HEK293 (cell line): Measurements from ENCODE around the gene RTN4.

Experiments
- CTCF ChIA-PET: fragments of 350-600 bp; formaldehyde crosslinking; extraction: SDS; loops from one replicate; lab custom pipeline; 2021; ENCODE audit warnings: antibody characterized with exemption; lab: Yijun Ruan, JAX
- POLR2A ChIA-PET: fragments of 300-600 bp; formaldehyde crosslinking; extraction: SDS; loops from one replicate; lab custom pipeline; 2020; ENCODE audit warnings: antibody characterized with exemption, inconsistent platforms; lab: Yijun Ruan, JAX
- H3K27ac ChIP-seq: fragments of 200-500 bp; sonication (Bioruptor generic); 2 replicates; pipeline ENCODE4 v1.5.1; 2014; ENCODE audit warnings: low read depth, low read length, control low read depth, inconsistent platforms; ENCODE audit errors: extremely low read depth
- H3K36me3 ChIP-seq, 2 experiments: fragments of 200-500 bp in 1 of 2; sonication (Bioruptor generic) in 1 of 2; 1 replicate in 1 of 2; 2 replicates in 1 of 2; pipeline ENCODE4 v1.5.1; 2014 to 2017; ENCODE audit warnings: inconsistent platforms in 2 of 2, low read length in 2 of 2; ENCODE audit not compliant: control insufficient read depth in 2 of 2, insufficient read depth in 1 of 2
- H3K4me1 ChIP-seq: fragments of 200-500 bp; sonication (Bioruptor generic); 2 replicates; pipeline ENCODE4 v1.5.1; 2014; ENCODE audit warnings: mild to moderate bottlenecking, low read length, inconsistent platforms; ENCODE audit not compliant: control insufficient read depth, insufficient read depth
- H3K4me3 ChIP-seq: 2 replicates; pipeline ENCODE4 v1.5.1; 2011; ENCODE audit warnings: low read depth, mild to moderate bottlenecking, control low read depth, low read length, moderate library complexity
- H3K9me3 ChIP-seq: fragments of 200-500 bp; sonication (Bioruptor generic); 2 replicates; pipeline ENCODE4 v1.5.1; 2014; ENCODE audit warnings: low read depth, low read length, inconsistent platforms; ENCODE audit not compliant: control insufficient read depth, insufficient read depth
- OSR2 ChIP-seq: fragments of 450-650 bp; formaldehyde crosslinking; IDR thresholded peaks from 2 replicates; pipeline ENCODE4 v1.5.1; 2016; ENCODE audit warnings: missing biosample characterization, missing genetic modification characterization
- SETDB1 ChIP-seq: IDR thresholded peaks from one replicate; pipeline ENCODE4 v1.6.1; 2017; ENCODE audit warnings: mild to moderate bottlenecking, low read length, moderate library complexity, mixed read lengths; ENCODE audit not compliant: insufficient read length
- ZBTB17 ChIP-seq: fragments of 450-650 bp; formaldehyde crosslinking; IDR thresholded peaks from 2 replicates; pipeline ENCODE4 v1.5.1; 2016; ENCODE audit warnings: missing biosample characterization, missing genetic modification characterization
- ZFP3 ChIP-seq: fragments of 450-650 bp; formaldehyde crosslinking; IDR thresholded peaks from 2 replicates; pipeline ENCODE4 v1.5.1; 2016; ENCODE audit warnings: low read depth, missing biosample characterization, missing genetic modification characterization
- ZNF138 ChIP-seq: fragments of 450-650 bp; formaldehyde crosslinking; IDR thresholded peaks from 2 replicates; pipeline ENCODE4 v1.5.1; 2016; ENCODE audit warnings: missing biosample characterization, missing genetic modification characterization, borderline replicate concordance
- ZNF211 ChIP-seq: fragments of 450-650 bp; formaldehyde crosslinking; IDR thresholded peaks from 2 replicates; pipeline ENCODE4 v1.5.1; 2016; ENCODE audit warnings: low read depth, missing biosample characterization, missing genetic modification characterization
- ZNF274 ChIP-seq, 2 experiments: fragments of 200-500 bp in 1 of 2; fragments of 450-650 bp in 1 of 2; sonication (Bioruptor generic) in 1 of 2; formaldehyde crosslinking in 1 of 2; IDR thresholded peaks; 2 replicates each; pipeline versions ENCODE4 v1.5.1 to v1.6.1; 2014 to 2016; ENCODE audit warnings: borderline replicate concordance in 1 of 2, inconsistent platforms in 1 of 2, low read length in 1 of 2, missing biosample characterization in 1 of 2, missing genetic modification characterization in 1 of 2
- ZNF37A ChIP-seq: fragments of 450-650 bp; IDR thresholded peaks from 2 replicates; pipeline ENCODE4 v1.5.1; 2018; ENCODE audit warnings: missing biosample characterization, missing genetic modification characterization
- ZNF510 ChIP-seq: fragments of 450-650 bp; formaldehyde crosslinking; IDR thresholded peaks from 2 replicates; pipeline ENCODE4 v1.5.1; 2018; ENCODE audit warnings: mild to moderate bottlenecking, missing genetic modification characterization, missing biosample characterization; ENCODE audit not compliant: insufficient replicate concordance
- ZNF529 ChIP-seq: fragments of 450-650 bp; formaldehyde crosslinking; IDR thresholded peaks from 2 replicates; pipeline ENCODE4 v1.5.1; 2017; ENCODE audit warnings: missing genetic modification characterization, missing biosample characterization; ENCODE audit not compliant: insufficient replicate concordance
- ZNF558 ChIP-seq: fragments of 450-650 bp; formaldehyde crosslinking; IDR thresholded peaks from 2 replicates; pipeline ENCODE4 v1.5.1; 2016; ENCODE audit warnings: missing biosample characterization, missing genetic modification characterization
- ZNF621 ChIP-seq: fragments of 450-650 bp; formaldehyde crosslinking; IDR thresholded peaks from 2 replicates; pipeline ENCODE4 v1.5.1; 2017; ENCODE audit warnings: missing biosample characterization, missing genetic modification characterization
- ZNF768 ChIP-seq: fragments of 450-650 bp; formaldehyde crosslinking; IDR thresholded peaks from 2 replicates; pipeline ENCODE4 v1.5.1; 2018; ENCODE audit warnings: missing biosample characterization, mild to moderate bottlenecking, missing genetic modification characterization
- ZNF776 ChIP-seq: fragments of 450-650 bp; formaldehyde crosslinking; IDR thresholded peaks from 2 replicates; pipeline ENCODE4 v1.5.0; 2017; ENCODE audit warnings: missing biosample characterization, missing genetic modification characterization, borderline replicate concordance
- TF ChIP-seq, protein P1 (sequence below): fragments of 450-650 bp; formaldehyde crosslinking; conservative IDR thresholded peaks from 2 replicates; pipeline ENCODE4 v1.5.1; 2016; ENCODE audit warnings: low read depth, missing biosample characterization, missing genetic modification characterization
- TF ChIP-seq, protein P2 (sequence below): fragments of 450-650 bp; formaldehyde crosslinking; IDR thresholded peaks from 2 replicates; pipeline ENCODE4 v1.5.1; 2016; ENCODE audit warnings: missing biosample characterization, missing genetic modification characterization
- TF ChIP-seq, protein P3 (sequence below): fragments of 450-650 bp; formaldehyde crosslinking; IDR thresholded peaks from 2 replicates; pipeline ENCODE4 v1.5.1; 2016; ENCODE audit warnings: missing biosample characterization, missing genetic modification characterization
- TF ChIP-seq, protein P4 (sequence below): fragments of 450-650 bp; formaldehyde crosslinking; IDR thresholded peaks from 2 replicates; pipeline ENCODE4 v1.5.1; 2016; ENCODE audit warnings: missing biosample characterization, missing genetic modification characterization, low read depth
- TF ChIP-seq, protein P5 (sequence below): fragments of 450-650 bp; formaldehyde crosslinking; IDR thresholded peaks from 2 replicates; pipeline ENCODE4 v1.5.1; 2016; ENCODE audit warnings: missing biosample characterization, missing genetic modification characterization, borderline replicate concordance

RTN4 gene

DNA sequence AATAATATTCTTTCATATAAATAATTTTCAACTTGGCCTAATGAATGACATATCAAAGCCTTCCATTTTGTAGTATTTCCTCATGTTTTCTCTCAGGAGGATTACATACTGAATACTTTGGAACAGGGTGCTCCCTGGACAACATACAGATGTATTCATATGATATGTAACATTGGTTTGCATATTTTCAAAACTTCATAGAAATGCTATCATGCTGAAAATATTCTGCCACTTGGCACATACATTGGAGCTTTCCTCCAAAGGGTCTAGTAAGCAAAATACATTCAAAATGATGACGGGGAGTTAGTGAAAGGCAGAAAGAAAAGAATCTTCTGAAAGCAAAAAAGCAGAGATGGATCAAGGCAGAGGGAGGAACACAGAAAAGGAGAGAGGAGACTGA is 38.1 kb upstream of the RTN4 start:
- H3K4me3 ChIP-seq: no peak overlapping the region
- TF ChIP-seq, protein P1, sequence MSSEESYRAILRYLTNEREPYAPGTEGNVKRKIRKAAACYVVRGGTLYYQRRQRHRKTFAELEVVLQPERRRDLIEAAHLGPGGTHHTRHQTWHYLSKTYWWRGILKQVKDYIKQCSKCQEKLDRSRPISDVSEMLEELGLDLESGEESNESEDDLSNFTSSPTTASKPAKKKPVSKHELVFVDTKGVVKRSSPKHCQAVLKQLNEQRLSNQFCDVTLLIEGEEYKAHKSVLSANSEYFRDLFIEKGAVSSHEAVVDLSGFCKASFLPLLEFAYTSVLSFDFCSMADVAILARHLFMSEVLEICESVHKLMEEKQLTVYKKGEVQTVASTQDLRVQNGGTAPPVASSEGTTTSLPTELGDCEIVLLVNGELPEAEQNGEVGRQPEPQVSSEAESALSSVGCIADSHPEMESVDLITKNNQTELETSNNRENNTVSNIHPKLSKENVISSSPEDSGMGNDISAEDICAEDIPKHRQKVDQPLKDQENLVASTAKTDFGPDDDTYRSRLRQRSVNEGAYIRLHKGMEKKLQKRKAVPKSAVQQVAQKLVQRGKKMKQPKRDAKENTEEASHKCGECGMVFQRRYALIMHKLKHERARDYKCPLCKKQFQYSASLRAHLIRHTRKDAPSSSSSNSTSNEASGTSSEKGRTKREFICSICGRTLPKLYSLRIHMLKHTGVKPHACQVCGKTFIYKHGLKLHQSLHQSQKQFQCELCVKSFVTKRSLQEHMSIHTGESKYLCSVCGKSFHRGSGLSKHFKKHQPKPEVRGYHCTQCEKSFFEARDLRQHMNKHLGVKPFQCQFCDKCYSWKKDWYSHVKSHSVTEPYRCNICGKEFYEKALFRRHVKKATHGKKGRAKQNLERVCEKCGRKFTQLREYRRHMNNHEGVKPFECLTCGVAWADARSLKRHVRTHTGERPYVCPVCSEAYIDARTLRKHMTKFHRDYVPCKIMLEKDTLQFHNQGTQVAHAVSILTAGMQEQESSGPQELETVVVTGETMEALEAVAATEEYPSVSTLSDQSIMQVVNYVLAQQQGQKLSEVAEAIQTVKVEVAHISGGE (tag by site-specific recombination): no peak
- TF ChIP-seq SETDB1 (no peak), ZNF558 (tag by site-specific recombination) (no peak), ZBTB17 (no peak), ZNF621 (tag by site-specific recombination) (no peak), OSR2 (tag by site-specific recombination) (no peak), ZNF776 (tag by site-specific recombination) (no peak), ZNF768 (tag by site-specific recombination) (no peak), ZFP3 (tag by site-specific recombination) (no peak), ZNF138 (tag by site-specific recombination) (no peak), ZNF211 (tag by site-specific recombination) (no peak)
- TF ChIP-seq, protein P2, sequence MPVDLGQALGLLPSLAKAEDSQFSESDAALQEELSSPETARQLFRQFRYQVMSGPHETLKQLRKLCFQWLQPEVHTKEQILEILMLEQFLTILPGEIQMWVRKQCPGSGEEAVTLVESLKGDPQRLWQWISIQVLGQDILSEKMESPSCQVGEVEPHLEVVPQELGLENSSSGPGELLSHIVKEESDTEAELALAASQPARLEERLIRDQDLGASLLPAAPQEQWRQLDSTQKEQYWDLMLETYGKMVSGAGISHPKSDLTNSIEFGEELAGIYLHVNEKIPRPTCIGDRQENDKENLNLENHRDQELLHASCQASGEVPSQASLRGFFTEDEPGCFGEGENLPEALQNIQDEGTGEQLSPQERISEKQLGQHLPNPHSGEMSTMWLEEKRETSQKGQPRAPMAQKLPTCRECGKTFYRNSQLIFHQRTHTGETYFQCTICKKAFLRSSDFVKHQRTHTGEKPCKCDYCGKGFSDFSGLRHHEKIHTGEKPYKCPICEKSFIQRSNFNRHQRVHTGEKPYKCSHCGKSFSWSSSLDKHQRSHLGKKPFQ (tag by site-specific recombination): no peak
- no peaks in the 10 kb centered on the region for H3K9me3 ChIP-seq
- H3K27ac ChIP-seq: no peak overlapping the region
- CTCF ChIA-PET: interaction anchor here (0.6 kb wide), 1 partner anchor 329 kb away, joined by 3 read pairs; no protein-coding TSS in a partner anchor
- no peaks in the 10 kb centered on the region for H3K36me3 ChIP-seq
- POLR2A ChIA-PET: no interaction called here
- H3K4me1 ChIP-seq: no peaks in the 10 kb centered on the region

DNA sequence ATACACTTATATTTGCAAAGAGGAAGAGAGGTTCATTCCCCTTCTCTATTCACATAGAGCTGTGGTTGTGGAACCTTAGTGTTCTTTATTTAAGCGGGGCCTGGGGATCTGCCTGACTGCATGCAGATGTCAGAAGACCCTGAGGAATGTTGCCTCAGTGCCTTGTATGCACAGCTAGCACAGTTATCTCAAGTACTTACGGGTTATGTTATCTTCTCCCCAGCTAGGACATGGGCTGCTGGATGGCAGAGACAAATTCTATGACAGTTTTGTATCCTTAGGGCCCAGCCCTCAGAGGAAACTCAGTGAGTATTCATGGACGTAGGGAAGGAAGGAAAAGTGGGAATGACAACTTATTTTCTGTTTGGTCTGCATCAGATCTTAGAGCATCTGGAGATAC is 37.7 kb upstream of the RTN4 start:
- ChIA-PET POLR2A (no interaction called here), CTCF (interaction anchor here (0.6 to 1.5 kb wide), 2 partner anchors 17 to 330 kb away, joined by 3 to 4 read pairs; no protein-coding TSS in a partner anchor)
- H3K4me1 ChIP-seq: no peaks in the 10 kb centered on the region
- no peak overlapping the region for H3K27ac ChIP-seq
- H3K9me3 ChIP-seq: no peaks in the 10 kb centered on the region
- H3K36me3 ChIP-seq: no peaks in the 10 kb centered on the region
- H3K4me3 ChIP-seq: no peak overlapping the region
- TF ChIP-seq, protein P3, sequence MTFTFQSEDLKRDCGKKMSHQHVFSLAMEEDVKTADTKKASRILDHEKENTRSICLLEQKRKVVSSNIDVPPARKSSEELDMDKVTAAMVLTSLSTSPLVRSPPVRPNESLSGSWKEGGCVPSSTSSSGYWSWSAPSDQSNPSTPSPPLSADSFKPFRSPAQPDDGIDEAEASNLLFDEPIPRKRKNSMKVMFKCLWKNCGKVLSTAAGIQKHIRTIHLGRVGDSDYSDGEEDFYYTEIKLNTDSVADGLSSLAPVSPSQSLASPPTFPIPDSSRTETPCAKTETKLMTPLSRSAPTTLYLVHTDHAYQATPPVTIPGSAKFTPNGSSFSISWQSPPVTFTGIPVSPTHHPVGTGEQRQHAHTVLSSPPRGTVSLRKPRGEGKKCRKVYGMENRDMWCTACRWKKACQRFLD (tag by site-specific recombination): no peak
- TF ChIP-seq, protein P4, sequence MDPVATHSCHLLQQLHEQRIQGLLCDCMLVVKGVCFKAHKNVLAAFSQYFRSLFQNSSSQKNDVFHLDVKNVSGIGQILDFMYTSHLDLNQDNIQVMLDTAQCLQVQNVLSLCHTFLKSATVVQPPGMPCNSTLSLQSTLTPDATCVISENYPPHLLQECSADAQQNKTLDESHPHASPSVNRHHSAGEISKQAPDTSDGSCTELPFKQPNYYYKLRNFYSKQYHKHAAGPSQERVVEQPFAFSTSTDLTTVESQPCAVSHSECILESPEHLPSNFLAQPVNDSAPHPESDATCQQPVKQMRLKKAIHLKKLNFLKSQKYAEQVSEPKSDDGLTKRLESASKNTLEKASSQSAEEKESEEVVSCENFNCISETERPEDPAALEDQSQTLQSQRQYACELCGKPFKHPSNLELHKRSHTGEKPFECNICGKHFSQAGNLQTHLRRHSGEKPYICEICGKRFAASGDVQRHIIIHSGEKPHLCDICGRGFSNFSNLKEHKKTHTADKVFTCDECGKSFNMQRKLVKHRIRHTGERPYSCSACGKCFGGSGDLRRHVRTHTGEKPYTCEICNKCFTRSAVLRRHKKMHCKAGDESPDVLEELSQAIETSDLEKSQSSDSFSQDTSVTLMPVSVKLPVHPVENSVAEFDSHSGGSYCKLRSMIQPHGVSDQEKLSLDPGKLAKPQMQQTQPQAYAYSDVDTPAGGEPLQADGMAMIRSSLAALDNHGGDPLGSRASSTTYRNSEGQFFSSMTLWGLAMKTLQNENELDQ (tag by site-specific recombination): no peak
- no peak for TF ChIP-seq ZNF510
- no peak for TF ChIP-seq ZNF37A (tag by site-specific recombination)
- no peak for TF ChIP-seq ZNF529
- no peak for TF ChIP-seq ZBTB17
- no peak for TF ChIP-seq ZNF138 (tag by site-specific recombination)
- TF ChIP-seq, protein P5, sequence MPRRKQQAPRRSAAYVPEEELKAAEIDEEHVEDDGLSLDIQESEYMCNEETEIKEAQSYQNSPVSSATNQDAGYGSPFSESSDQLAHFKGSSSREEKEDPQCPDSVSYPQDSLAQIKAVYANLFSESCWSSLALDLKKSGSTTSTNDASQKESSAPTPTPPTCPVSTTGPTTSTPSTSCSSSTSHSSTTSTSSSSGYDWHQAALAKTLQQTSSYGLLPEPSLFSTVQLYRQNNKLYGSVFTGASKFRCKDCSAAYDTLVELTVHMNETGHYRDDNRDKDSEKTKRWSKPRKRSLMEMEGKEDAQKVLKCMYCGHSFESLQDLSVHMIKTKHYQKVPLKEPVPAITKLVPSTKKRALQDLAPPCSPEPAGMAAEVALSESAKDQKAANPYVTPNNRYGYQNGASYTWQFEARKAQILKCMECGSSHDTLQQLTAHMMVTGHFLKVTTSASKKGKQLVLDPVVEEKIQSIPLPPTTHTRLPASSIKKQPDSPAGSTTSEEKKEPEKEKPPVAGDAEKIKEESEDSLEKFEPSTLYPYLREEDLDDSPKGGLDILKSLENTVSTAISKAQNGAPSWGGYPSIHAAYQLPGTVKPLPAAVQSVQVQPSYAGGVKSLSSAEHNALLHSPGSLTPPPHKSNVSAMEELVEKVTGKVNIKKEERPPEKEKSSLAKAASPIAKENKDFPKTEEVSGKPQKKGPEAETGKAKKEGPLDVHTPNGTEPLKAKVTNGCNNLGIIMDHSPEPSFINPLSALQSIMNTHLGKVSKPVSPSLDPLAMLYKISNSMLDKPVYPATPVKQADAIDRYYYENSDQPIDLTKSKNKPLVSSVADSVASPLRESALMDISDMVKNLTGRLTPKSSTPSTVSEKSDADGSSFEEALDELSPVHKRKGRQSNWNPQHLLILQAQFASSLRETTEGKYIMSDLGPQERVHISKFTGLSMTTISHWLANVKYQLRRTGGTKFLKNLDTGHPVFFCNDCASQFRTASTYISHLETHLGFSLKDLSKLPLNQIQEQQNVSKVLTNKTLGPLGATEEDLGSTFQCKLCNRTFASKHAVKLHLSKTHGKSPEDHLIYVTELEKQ: no peak
- TF ChIP-seq ZNF274 (IDR thresholded peaks at IDR 0.05; ENCODE audit: low read length): no peak
- TF ChIP-seq ZNF274 (tag by site-specific recombination; IDR thresholded peaks at IDR 0.05; ENCODE audit: borderline replicate concordance): no peak
